ENCODE results near the gene ZNF697.

- no peak for TF ChIP-seq CTCF (conservative IDR thresholded peaks at IDR 0.05)
- no peak for TF ChIP-seq EZH2 (IDR thresholded peaks at IDR 0.05; ENCODE audit: low read depth)
Observed at GRCh38 chr1:119647228-119647733, 785 bp downstream of the ZNF697 start.
